Measurements from ENCODE around the gene IKBKE. TPM values are rescaled to one million over a fixed set of nuclear protein-coding genes. Genes with fewer than 3 reads are reported as not detected.
A peak's percentile ranks its signal among the peaks of the same experiment; 100 is the strongest.

Gene IKBKE
- total RNA-seq, 1 experiment from 2014 or later = 12.2 TPM

GRCh38 chr1:206540044-206540780, 69.9 kb downstream of the IKBKE start:
- no peak for DNase-seq (ENCODE audit: low read depth)

- DNase-seq (ENCODE audit: low read depth) = no peak
Observed at GRCh38 chr1:206541236-206541833, 71.1 kb downstream of the IKBKE start.

GRCh38 chr1:206544562-206545257, 74.4 kb downstream of the IKBKE start:
- peak; percentile 58 for DNase-seq (ENCODE audit: low read depth)

- no peak for DNase-seq (ENCODE audit: low read depth)
Observed at GRCh38 chr1:206545351-206545750, 75.1 kb downstream of the IKBKE start.

Other genes with a start within 250 kb of the IKBKE start
- 1.6 and 4.1 TPM in 2 replicates for gene RASSF5, start 37.1 kb downstream of the IKBKE start, total RNA-seq (2014; rRNA removed; shearing (Covaris generic))
- 34.7 and 39.0 TPM in 2 replicates for gene EIF2D, start 142.0 kb downstream of the IKBKE start, total RNA-seq (2014; rRNA removed; shearing (Covaris generic))
- 21.9 and 22.3 TPM in 2 replicates for gene DYRK3, start 165.1 kb downstream of the IKBKE start, total RNA-seq (2014; rRNA removed; shearing (Covaris generic))
- gene MAPKAPK2, start 214.4 kb downstream of the IKBKE start, total RNA-seq (2014; rRNA removed; shearing (Covaris generic)) = 28.8 and 55.8 TPM in 2 replicates

Data from M059J (cell line).